Adrenal gland (tissue), 12 donors: ENCODE measurements around the gene IL17RD. TPM values are rescaled to one million over a fixed set of nuclear protein-coding genes. Genes with fewer than 3 reads are reported as not detected.

Experiments used
- DNase-seq, 7 donors: peaks; one replicate each; pipeline ENCODE4 v3.0.0-alpha.2; 2019 to 2020
- H3K27ac ChIP-seq, 5 donors: fragments of 200-600 bp; sonication (generic) in 4 of 5; 1 replicate in 3 of 5; 2 replicates in 2 of 5; pipeline versions ENCODE4 v1.5.1 to v1.8.0; 2016 to 2020; ENCODE audit warnings: mild to moderate bottlenecking in 1 of 5
- H3K27me3 ChIP-seq: fragments of 200-600 bp; 2 replicates; pipeline ENCODE4 v1.8.0; 2021
- H3K36me3 ChIP-seq, 2 donors: fragments of 200-600 bp; replicated peaks in 1 of 2; 1 replicate in 1 of 2; 2 replicates in 1 of 2; pipeline versions ENCODE4 v1.5.1 to v1.8.0; 2018 to 2022
- H3K4me1 ChIP-seq, 2 donors: fragments of 200-600 bp; replicated peaks in 1 of 2; 1 replicate in 1 of 2; 2 replicates in 1 of 2; pipeline versions ENCODE4 v1.5.1 to v1.8.0; 2018 to 2021
- H3K4me3 ChIP-seq, 4 donors: fragments of 200-600 bp; sonication (generic) in 3 of 4; one replicate each; pipeline ENCODE4 v1.5.1; 2016 to 2018
- H3K9me3 ChIP-seq, 3 donors: fragments of 200-600 bp; sonication (generic) in 1 of 3; replicated peaks in 1 of 3; 1 replicate in 2 of 3; 2 replicates in 1 of 3; pipeline versions ENCODE4 v1.5.1 to v1.8.0; 2016 to 2021
- POLR2A ChIP-seq, 2 donors: fragments of 450-650 bp; IDR thresholded peaks; one replicate each; pipeline ENCODE4 v1.6.1; 2017; ENCODE audit warnings: antibody characterized with exemption in 2 of 2, mild to moderate bottlenecking in 2 of 2, moderate library complexity in 1 of 2
- WGBS, 4 donors: extraction: QIAGEN DNeasy Blood & Tissue Kit in 2 of 4; methylation state at CpG; one replicate each; pipeline versions ENCODE4 v1.1.5 to v1.1.7; 2013 to 2017; 5-methylcytosine and 5-hydroxymethylcytosine counted together
- intact Hi-C, 2 donors: fragments of 100-400 bp; cut with DNase I; formaldehyde crosslinking; loops; one replicate each; pipeline versions ENCODE4 v1.14.1 to v1.15.0; 2022 to 2023
- polyA plus RNA-seq, 3 donors: library from polyadenylated mRNA; stranded (reverse); fragments of 200-250 nt in 2 of 3; fragments of 350-450 nt in 1 of 3; fragmentation: Illumina TruSeq in 1 of 3; extraction: RNeasy Lipid Tissue Mini Kit (QIAGEN cat#74804) in 1 of 3; gene quantifications; one replicate each; pipeline ENCODE4 v1.2.3, GENCODE V29; 2013 to 2014
- total RNA-seq, 9 donors: library from RNA; depleted of rRNA in 4 of 9; stranded (reverse); fragments of >200 nt in 4 of 9; fragments of 120-200 nt in 1 of 9; fragmentation: NEBNext Ultra II Directional in 1 of 9; extraction: Animal tissue kit (Norgen Biotek cat#: 25700) in 1 of 9; gene quantifications; one replicate each; pipeline versions ENCODE4 v1.1.0 to v1.2.4, GENCODE V29; 2013 to 2023
- TF ChIP-seq, protein P1 (sequence below), 6 experiments: fragments of 450-650 bp in 4 of 6; fragments of 200-600 bp in 2 of 6; sonication (generic) in 1 of 6; IDR thresholded peaks; 1 replicate in 5 of 6; 2 replicates in 1 of 6; pipeline versions ENCODE4 v1.5.1 to v1.8.0; 2016 to 2021; ENCODE audit warnings: antibody characterized with exemption in 6 of 6, mild to moderate bottlenecking in 2 of 6, moderate library complexity in 1 of 6
- donor health status: healthy with polysubstance abuse.
- donor health status: Bipolar disorder and iron deficiency.
- donor health status: DM: yes; HTN: yes; CAD: no.
- donor health status: DM: no; HTN: no; CAD: no.
- donor health status: DM: no; HTN: no; CAD: no.
- donor health status: DM: yes; HTN: yes; CAD: no.

Gene IL17RD
- total and polyA plus RNA-seq, 12 donors: 0.44 to 7.1 (median 1.5) TPM

- H3K27ac ChIP-seq: peak overlapping the region in 3 of 5 donors; percentile 21 to 69 (median 58)
- no peaks in the 10 kb centered on the region for H3K36me3 ChIP-seq
- WGBS, 4 donors: 38 to 47% (median 40%) methylated on average over 7 to 8 of the region's 8 CpGs
- intact Hi-C loops: no loop called here
- DNase-seq: peak; percentile 60 to 83 (median 67)
- H3K4me3 ChIP-seq: no peak overlapping the region
- peak in 1 of 2 donors; percentile 20 for TF ChIP-seq POLR2A (IDR thresholded peaks at IDR 0.05)
- TF ChIP-seq, protein P1, sequence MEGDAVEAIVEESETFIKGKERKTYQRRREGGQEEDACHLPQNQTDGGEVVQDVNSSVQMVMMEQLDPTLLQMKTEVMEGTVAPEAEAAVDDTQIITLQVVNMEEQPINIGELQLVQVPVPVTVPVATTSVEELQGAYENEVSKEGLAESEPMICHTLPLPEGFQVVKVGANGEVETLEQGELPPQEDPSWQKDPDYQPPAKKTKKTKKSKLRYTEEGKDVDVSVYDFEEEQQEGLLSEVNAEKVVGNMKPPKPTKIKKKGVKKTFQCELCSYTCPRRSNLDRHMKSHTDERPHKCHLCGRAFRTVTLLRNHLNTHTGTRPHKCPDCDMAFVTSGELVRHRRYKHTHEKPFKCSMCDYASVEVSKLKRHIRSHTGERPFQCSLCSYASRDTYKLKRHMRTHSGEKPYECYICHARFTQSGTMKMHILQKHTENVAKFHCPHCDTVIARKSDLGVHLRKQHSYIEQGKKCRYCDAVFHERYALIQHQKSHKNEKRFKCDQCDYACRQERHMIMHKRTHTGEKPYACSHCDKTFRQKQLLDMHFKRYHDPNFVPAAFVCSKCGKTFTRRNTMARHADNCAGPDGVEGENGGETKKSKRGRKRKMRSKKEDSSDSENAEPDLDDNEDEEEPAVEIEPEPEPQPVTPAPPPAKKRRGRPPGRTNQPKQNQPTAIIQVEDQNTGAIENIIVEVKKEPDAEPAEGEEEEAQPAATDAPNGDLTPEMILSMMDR (IDR thresholded peaks at IDR 0.05): no peak
- H3K4me1 ChIP-seq: peaks cover 18 to 30% of the 10 kb centered on the region in 2 donors
- H3K27me3 ChIP-seq: no peaks in the 10 kb centered on the region
- H3K9me3 ChIP-seq: no peaks in the 10 kb centered on the region
These were observed 117.0 kb downstream of the IL17RD start for GRCh38 chr3:57048052-57048671.

DNA sequence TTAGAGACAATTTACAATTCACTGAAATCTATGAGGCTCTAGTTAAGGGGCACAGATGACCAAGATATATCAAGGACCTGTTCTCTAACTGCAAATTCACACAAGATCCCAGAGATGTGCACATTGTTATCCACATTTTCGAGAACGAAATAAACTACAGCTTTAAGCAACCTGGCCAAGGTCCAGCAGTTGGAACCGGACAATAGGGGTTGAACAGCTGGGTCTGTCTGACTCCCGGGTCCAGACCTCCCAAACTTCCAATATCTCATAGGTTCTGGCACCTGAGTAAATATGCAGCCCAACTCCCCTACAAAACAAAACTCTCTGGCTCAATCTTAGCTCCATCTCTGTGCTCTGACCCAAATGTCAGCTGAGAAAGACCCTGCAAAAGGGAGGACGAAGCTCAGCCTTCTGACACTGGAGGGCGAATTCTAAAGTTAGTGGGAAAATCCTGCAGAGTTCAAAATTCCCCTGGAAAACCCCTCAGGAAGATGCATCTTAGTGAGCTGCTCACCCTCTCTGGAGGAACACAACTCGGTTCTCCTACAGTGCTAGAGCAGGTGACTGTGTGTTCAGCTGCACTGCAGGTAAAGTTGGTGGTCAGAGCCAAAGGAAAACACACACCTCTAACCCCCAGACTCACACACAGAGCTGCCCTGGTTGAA is 118.9 kb downstream of the IL17RD start:
- no peak overlapping the region for H3K4me3 ChIP-seq
- no peak for DNase-seq
- intact Hi-C loops: no loop called here
- no peak for TF ChIP-seq POLR2A (IDR thresholded peaks at IDR 0.05)
- TF ChIP-seq, protein P1 (IDR thresholded peaks at IDR 0.05): no peak
- H3K27me3 ChIP-seq: no peaks in the 10 kb centered on the region
- no peaks in the 10 kb centered on the region for H3K9me3 ChIP-seq
- H3K27ac ChIP-seq: no peak overlapping the region
- H3K4me1 ChIP-seq: peaks cover 26 to 36% of the 10 kb centered on the region in 2 donors
- WGBS, 4 donors: 44 to 81% (median 64%) methylated on average over 6 to 7 of the region's 7 CpGs
- no peaks in the 10 kb centered on the region for H3K36me3 ChIP-seq

GRCh38 chr3:57043518-57043917 is 121.6 kb downstream of the IL17RD start:
- intact Hi-C loops: no loop called here
- WGBS, 4 donors: 0 to 89% (median 14%) methylated on average over 1 of the region's 1 CpG
- no peak for TF ChIP-seq POLR2A (IDR thresholded peaks at IDR 0.05)
- H3K36me3 ChIP-seq: no peaks in the 10 kb centered on the region
- H3K27ac ChIP-seq: no peak overlapping the region
- no peak overlapping the region for H3K4me3 ChIP-seq
- DNase-seq: no peak
- peaks cover 25 to 29% of the 10 kb centered on the region in 2 donors for H3K4me1 ChIP-seq
- H3K27me3 ChIP-seq: no peaks in the 10 kb centered on the region
- H3K9me3 ChIP-seq: no peaks in the 10 kb centered on the region

DNA sequence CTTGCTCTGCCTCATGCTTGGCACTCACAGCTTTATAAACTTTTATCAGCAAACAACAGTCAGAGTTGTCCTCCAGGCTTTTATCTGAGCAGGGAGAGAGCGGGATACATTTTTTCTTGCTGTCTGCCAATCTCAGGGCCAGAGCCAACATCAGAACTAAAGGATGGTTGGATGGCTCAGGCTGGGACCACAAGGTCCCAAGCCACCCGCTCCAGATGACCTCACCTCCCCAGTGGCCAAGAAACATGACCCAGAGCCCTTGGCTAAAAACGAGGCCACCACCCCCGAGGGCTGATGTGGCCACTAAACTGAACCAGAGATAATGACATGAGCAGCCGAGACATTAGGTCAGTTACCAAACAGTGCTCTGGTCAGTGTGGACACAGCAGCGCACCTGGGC is 123.5 kb downstream of the IL17RD start:
- H3K27ac ChIP-seq: peak overlapping the region; percentile 51 to 85 (median 59)
- H3K27me3 ChIP-seq: no peaks in the 10 kb centered on the region
- TF ChIP-seq, protein P1 (IDR thresholded peaks at IDR 0.05): no peak
- TF ChIP-seq POLR2A (IDR thresholded peaks at IDR 0.05): peak in 1 of 2 donors; percentile 33
- peak; percentile 59 to 91 (median 85) for DNase-seq
- intact Hi-C loops: no loop called here
- WGBS, 4 donors: 40 to 67% (median 45%) methylated on average over 3 to 6 of the region's 6 CpGs
- H3K4me3 ChIP-seq: no peak overlapping the region
- no peaks in the 10 kb centered on the region for H3K36me3 ChIP-seq
- H3K4me1 ChIP-seq: peaks cover 19 to 21% of the 10 kb centered on the region in 2 donors
- no peaks in the 10 kb centered on the region for H3K9me3 ChIP-seq

Other genes starting within 250 kb of the IL17RD start
- under 1 TPM in 5 of 9 donors, not detected in 4; 0.22 to 0.83 (median 0.40) TPM for gene SPATA12, start 104.7 kb downstream of the IL17RD start, total RNA-seq
- gene SPATA12, start 104.7 kb downstream of the IL17RD start, polyA plus RNA-seq: under 1 TPM; 0.07 to 0.62 (median 0.48) TPM
- gene HESX1, start 34.6 kb upstream of the IL17RD start, total RNA-seq: 1 to 10 TPM in 7 of 9 donors, under 1 TPM in 1, not detected in 1; 0.79 to 2.5 (median 1.3) TPM
- gene HESX1, start 34.6 kb upstream of the IL17RD start, polyA plus RNA-seq: 1 to 10 TPM; 1.5 to 3.7 (median 2.7) TPM
- gene APPL1, start 62.4 kb upstream of the IL17RD start, total RNA-seq: 10 to 100 TPM; 21.5 to 45.7 (median 38.2) TPM
- gene APPL1, start 62.4 kb upstream of the IL17RD start, polyA plus RNA-seq: 10 to 100 TPM in 1 of 3 donors, 1 to 10 TPM in 2; 6.1 to 31.2 (median 9.1) TPM
- gene ASB14, start 127.3 kb upstream of the IL17RD start, total RNA-seq: under 1 TPM in 1 of 9 donors, not detected in 8; 0.17 TPM
- gene ASB14, start 127.3 kb upstream of the IL17RD start, polyA plus RNA-seq: not detected